ENCODE results near the gene TMEM169.

DNA sequence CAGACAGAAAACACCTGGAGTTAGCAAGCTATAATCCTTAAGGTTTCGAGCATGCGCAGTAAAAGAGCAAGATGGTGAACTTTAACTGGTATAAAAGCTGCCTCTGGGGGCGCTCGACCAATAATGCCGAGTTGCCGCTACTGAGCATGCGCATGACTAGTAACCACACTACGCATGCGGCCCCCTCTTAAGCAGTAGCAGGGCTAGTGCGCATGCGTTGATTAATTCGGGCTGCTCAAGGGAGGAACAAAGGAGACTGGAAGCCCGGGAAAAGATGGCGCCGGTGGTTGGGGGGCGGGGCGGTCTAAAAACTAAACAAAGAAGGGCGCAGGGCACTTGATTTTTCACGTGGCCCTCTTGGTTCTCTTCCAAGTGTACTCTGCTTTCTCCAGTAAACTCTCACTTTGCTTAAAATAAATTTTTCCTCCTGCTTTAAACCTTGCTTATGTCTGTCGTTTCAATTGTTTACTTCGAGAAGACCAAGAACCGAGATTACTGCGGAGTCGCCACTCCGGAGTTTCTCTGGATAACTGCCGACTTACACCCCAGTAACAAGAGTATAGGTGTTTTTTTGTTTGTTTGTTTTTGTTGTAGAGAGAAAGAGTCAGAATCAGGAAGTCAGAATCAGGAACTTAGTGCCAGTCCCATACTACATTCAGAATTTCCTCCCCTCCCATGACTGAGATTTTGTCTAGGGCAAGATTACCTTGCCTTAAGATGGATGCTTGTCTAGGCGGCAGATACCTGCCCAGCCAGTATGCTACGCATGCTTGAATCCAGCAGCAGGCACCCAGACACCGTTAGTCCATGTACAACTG is 33.2 kb downstream of the TMEM169 start:
- TF ChIP-seq POLR2A (IDR thresholded peaks at IDR 0.05), result peak in 2 of 4 donors; percentile 18 to 77
- TF ChIP-seq, protein P1, sequence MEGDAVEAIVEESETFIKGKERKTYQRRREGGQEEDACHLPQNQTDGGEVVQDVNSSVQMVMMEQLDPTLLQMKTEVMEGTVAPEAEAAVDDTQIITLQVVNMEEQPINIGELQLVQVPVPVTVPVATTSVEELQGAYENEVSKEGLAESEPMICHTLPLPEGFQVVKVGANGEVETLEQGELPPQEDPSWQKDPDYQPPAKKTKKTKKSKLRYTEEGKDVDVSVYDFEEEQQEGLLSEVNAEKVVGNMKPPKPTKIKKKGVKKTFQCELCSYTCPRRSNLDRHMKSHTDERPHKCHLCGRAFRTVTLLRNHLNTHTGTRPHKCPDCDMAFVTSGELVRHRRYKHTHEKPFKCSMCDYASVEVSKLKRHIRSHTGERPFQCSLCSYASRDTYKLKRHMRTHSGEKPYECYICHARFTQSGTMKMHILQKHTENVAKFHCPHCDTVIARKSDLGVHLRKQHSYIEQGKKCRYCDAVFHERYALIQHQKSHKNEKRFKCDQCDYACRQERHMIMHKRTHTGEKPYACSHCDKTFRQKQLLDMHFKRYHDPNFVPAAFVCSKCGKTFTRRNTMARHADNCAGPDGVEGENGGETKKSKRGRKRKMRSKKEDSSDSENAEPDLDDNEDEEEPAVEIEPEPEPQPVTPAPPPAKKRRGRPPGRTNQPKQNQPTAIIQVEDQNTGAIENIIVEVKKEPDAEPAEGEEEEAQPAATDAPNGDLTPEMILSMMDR (IDR thresholded peaks at IDR 0.05), result peak; percentile 84 to 100 (median 92)

All from esophagus squamous epithelium (tissue), 4 donors.